ENCODE data around the gene FOXB1. TPM values are rescaled to one million over a fixed set of nuclear protein-coding genes. Genes with fewer than 3 reads are reported as not detected.

Gene FOXB1
- total RNA-seq, 1 experiment from 2014 or later: 2.7 TPM

DNA sequence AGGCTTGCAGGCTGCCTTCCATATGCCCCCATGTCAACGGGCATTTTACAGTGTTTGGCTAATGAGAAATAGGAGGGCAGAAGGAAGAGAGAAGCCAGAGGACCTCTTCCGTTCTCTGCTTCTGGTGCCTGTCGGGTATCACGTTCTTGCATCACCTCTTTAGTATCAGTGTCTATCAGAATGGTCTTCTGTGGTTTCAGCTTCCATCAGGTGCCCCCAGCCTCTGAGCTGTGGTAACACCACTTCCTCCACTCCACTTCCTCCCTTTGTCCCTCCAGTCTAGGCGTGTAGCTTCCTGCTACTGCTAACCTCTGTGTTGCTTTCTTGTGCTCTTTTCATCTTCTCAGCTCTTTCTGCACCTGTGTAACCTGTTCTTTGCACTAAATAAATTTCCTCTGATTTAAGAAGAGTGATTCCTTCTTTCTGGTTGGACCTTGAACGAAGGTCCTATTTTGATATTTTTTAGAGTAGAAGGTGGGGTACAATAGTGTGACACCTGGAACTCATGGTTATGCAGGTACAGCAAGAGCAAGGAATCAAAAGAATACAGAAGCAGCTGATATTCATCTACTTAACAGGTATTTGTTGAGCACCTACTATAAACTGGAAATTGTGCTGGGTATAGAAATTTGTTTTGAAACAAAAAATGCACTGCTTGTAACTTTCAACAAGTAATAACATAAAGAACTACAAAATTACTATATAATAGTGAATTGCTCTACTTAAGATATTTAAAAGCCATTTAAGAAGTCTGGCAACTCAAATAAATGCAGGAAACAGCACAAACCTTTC, 27.4 kb upstream of the FOXB1 start:
- ChIA-PET POLR2A (ENCODE audit: unreplicated experiment) (no interaction called here), CTCF (no interaction called here)
- Histone ChIP-seq H2AFZ (no peak overlapping the region), H3K27me3 (ENCODE audit: insufficient read depth, low read depth) (no peaks in the 10 kb centered on the region), H3K4me1 (replicated peaks; ENCODE audit: insufficient read depth) (no peaks in the 10 kb centered on the region), H3K36me3 (ENCODE audit: low read depth) (no peaks in the 10 kb centered on the region), H3F3A (ENCODE audit: insufficient read depth, low read depth) (no peaks in the 10 kb centered on the region), H3K9me3 (ENCODE audit: insufficient read depth, low read depth) (no peaks in the 10 kb centered on the region), H3K4me3 (no peak overlapping the region), H3K27ac (no peak overlapping the region), H3K79me2 (ENCODE audit: low read depth) (no peaks in the 10 kb centered on the region), H3K4me2 (no peak overlapping the region), H3K9me2 (ENCODE audit: insufficient read depth) (no peaks in the 10 kb centered on the region), H4K20me1 (ENCODE audit: insufficient read depth) (no peaks in the 10 kb centered on the region)
- no TSS peak for BruUV-seq (replicated peaks)
- intact Hi-C loops (cut with micrococcal nuclease; ENCODE audit: unreplicated experiment): no loop called here
- TF ChIP-seq EZH2 (IDR thresholded peaks at IDR 0.05; ENCODE audit: low read depth) (no peak), CTCF (conservative IDR thresholded peaks at IDR 0.05) (no peak)
- no peak for DNase-seq

DNA sequence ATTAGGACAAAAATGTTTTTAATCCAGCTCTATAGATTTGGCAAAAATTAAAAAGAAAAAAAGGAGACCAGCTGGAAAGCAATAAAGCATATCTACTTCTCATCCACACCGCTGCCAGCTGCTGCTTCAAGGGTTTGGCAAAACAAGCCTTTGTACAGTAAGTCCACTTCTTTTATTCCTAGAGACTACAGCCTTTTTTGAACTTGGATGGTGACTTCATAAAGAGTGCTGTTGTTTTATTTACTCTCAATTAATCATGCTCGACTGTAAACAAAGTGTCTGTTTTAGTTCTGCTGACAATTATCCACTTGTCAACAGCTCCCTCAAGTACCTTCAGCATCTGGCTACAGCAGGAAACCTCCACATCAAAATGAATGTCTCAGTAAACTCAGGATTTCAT, 12.3 kb upstream of the FOXB1 start:
- POLR2A ChIA-PET (ENCODE audit: unreplicated experiment): no interaction called here
- Histone ChIP-seq H4K20me1 (ENCODE audit: insufficient read depth) (no peaks in the 10 kb centered on the region), H3K27me3 (ENCODE audit: insufficient read depth, low read depth) (no peaks in the 10 kb centered on the region), H3K4me3 (no peak overlapping the region), H2AFZ (no peak overlapping the region), H3K9me2 (ENCODE audit: insufficient read depth) (no peaks in the 10 kb centered on the region), H3K79me2 (ENCODE audit: low read depth) (no peaks in the 10 kb centered on the region), H3K4me1 (replicated peaks; ENCODE audit: insufficient read depth) (no peaks in the 10 kb centered on the region), H3K27ac (no peak overlapping the region), H3F3A (ENCODE audit: insufficient read depth, low read depth) (peaks cover 7% of the 10 kb centered on the region; the same call in 1 of the 2 replicates), H3K4me2 (no peak overlapping the region), H3K36me3 (ENCODE audit: low read depth) (no peaks in the 10 kb centered on the region), H3K9me3 (ENCODE audit: insufficient read depth, low read depth) (no peaks in the 10 kb centered on the region)
- TF ChIP-seq EZH2 (IDR thresholded peaks at IDR 0.05; ENCODE audit: low read depth): no peak
- no peak for TF ChIP-seq CTCF (conservative IDR thresholded peaks at IDR 0.05)
- no TSS peak for BruUV-seq (replicated peaks)
- CTCF ChIA-PET: no interaction called here
- DNase-seq: no peak
- intact Hi-C loops (cut with micrococcal nuclease; ENCODE audit: unreplicated experiment): no loop called here

DNA sequence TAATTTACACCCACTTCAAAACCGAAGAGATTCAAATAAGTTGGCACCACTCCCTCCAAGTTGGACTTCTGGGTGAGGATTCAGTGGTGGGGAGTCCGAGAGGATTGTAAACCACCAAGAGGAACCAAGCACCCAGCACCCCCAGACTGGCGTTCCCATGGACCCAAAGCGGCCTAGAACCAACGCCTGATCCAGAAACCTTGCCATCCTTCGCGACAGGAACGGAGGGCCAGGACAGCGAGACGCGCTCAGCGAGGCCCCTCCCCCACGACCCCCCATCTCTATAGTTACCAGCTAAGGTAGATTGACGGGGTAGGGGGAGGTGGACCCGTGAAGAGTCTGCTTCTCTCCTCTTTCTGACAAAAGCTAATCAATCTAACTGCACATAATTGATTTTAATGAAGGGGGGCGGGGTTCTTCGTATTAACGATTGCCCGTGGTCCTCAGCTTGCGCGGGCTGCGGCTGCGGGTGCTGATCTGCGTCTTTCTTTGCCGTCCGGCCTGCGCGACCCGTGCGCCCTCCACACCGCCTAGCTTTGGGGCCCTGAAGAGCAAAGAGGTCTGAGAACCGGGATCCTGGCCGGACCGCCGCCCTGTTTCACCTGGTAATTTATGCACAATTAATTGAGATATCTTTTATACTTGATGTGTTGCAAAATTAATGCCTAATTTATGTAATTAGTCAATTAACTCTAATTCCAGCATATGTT, 10.9 kb upstream of the FOXB1 start:
- POLR2A ChIA-PET (ENCODE audit: unreplicated experiment): interaction anchor here (0.6 kb wide), 1 partner anchor 302 kb away, joined by 6 read pairs; no protein-coding TSS in a partner anchor
- Histone ChIP-seq H3K4me2 (no peak overlapping the region), H3K36me3 (ENCODE audit: low read depth) (no peaks in the 10 kb centered on the region), H3K79me2 (ENCODE audit: low read depth) (no peaks in the 10 kb centered on the region), H3K4me1 (replicated peaks; ENCODE audit: insufficient read depth) (no peaks in the 10 kb centered on the region), H3K9me2 (ENCODE audit: insufficient read depth) (no peaks in the 10 kb centered on the region), H4K20me1 (ENCODE audit: insufficient read depth) (no peaks in the 10 kb centered on the region), H3K4me3 (no peak overlapping the region), H3K27ac (no peak overlapping the region), H3K27me3 (ENCODE audit: insufficient read depth, low read depth) (no peaks in the 10 kb centered on the region), H3F3A (ENCODE audit: insufficient read depth, low read depth) (peaks cover 7% of the 10 kb centered on the region; the same call in 1 of the 2 replicates), H3K9me3 (ENCODE audit: insufficient read depth, low read depth) (no peaks in the 10 kb centered on the region), H2AFZ (no peak overlapping the region)
- TF ChIP-seq CTCF (conservative IDR thresholded peaks at IDR 0.05): no peak
- no peak for TF ChIP-seq EZH2 (IDR thresholded peaks at IDR 0.05; ENCODE audit: low read depth)
- CTCF ChIA-PET: no interaction called here
- intact Hi-C loops (cut with micrococcal nuclease; ENCODE audit: unreplicated experiment): no loop called here
- DNase-seq: no peak
- BruUV-seq (replicated peaks): TSS peak; percentile 19
